ENCODE data around the gene PDZD4. TPM values are rescaled to one million over a fixed set of nuclear protein-coding genes. Genes with fewer than 3 reads are reported as not detected.
A peak's percentile ranks its signal among the peaks of the same experiment; 100 is the strongest.

The PDZD4 gene
- total RNA-seq, 1 experiment from 2014 or later = 120 TPM

- TF ChIP-seq STAT6 (CRISPR knock-in tag; conservative IDR thresholded peaks at IDR 0.05; ENCODE audit: low read depth) (no peak), TEAD1 (CRISPR knock-in tag; IDR thresholded peaks at IDR 0.05) (no peak), ZNF396 (CRISPR knock-in tag; IDR thresholded peaks at IDR 0.05; ENCODE audit: borderline replicate concordance) (no peak), IRF2 (CRISPR knock-in tag; IDR thresholded peaks at IDR 0.05; ENCODE audit: borderline replicate concordance, low read depth) (no peak), ATF2 (CRISPR knock-in tag; IDR thresholded peaks at IDR 0.05; ENCODE audit: borderline replicate concordance, low read depth) (no peak), EMX1 (CRISPR knock-in tag; IDR thresholded peaks at IDR 0.05) (no peak), SOX15 (CRISPR knock-in tag; IDR thresholded peaks at IDR 0.05) (no peak), CREB1 (CRISPR knock-in tag; IDR thresholded peaks at IDR 0.05) (no peak), ZBTB43 (CRISPR knock-in tag; IDR thresholded peaks at IDR 0.05) (no peak)
Measured at GRCh38 chrX:153813161-153813560, 17.2 kb downstream of the PDZD4 start (continued).

GRCh38 chrX:153812220-153812619, 18.1 kb downstream of the PDZD4 start:
- DNase-seq (ENCODE audit: low spot score) (no peak), ATAC-seq (peak; percentile 29; the same call in 1 of the 2 replicates)
- peaks cover 3% of the 10 kb centered on the region for H3K36me3 Mint-ChIP-seq
- H3K9me3 Mint-ChIP-seq = no peaks in the 10 kb centered on the region
- ChIA-PET POLR2A (no interaction called here), CTCF (no interaction called here)
- H3K4me1 Mint-ChIP-seq = peaks cover 50% of the 10 kb centered on the region
- H3K4me3 Mint-ChIP-seq = no peak overlapping the region
- no peak overlapping the region; the same call in 1 of the 2 replicates for H3K27ac Mint-ChIP-seq
- H3K27me3 Mint-ChIP-seq (ENCODE audit: low read depth) = no peaks in the 10 kb centered on the region
- TF ChIP-seq RORB (CRISPR knock-in tag; IDR thresholded peaks at IDR 0.05) (no peak), EMX1 (CRISPR knock-in tag; IDR thresholded peaks at IDR 0.05) (no peak), ATF2 (CRISPR knock-in tag; IDR thresholded peaks at IDR 0.05; ENCODE audit: borderline replicate concordance, low read depth) (no peak), ZBTB21 (CRISPR knock-in tag; IDR thresholded peaks at IDR 0.05; ENCODE audit: borderline replicate concordance) (no peak), CDX4 (CRISPR knock-in tag; IDR thresholded peaks at IDR 0.05; ENCODE audit: borderline replicate concordance) (no peak), ARID4B (CRISPR knock-in tag; IDR thresholded peaks at IDR 0.05; ENCODE audit: borderline replicate concordance) (no peak), NFE2L1 (CRISPR knock-in tag; IDR thresholded peaks at IDR 0.05) (no peak), CTCF (IDR thresholded peaks at IDR 0.05) (no peak), ZSCAN18 (CRISPR knock-in tag; IDR thresholded peaks at IDR 0.05) (no peak), ELF4 (CRISPR knock-in tag; IDR thresholded peaks at IDR 0.05; ENCODE audit: low read depth) (no peak), ZNF416 (CRISPR knock-in tag; IDR thresholded peaks at IDR 0.05) (no peak), TP53 (CRISPR knock-in tag; IDR thresholded peaks at IDR 0.05) (no peak), ZMAT4 (CRISPR knock-in tag; IDR thresholded peaks at IDR 0.05) (no peak), GRHL2 (CRISPR knock-in tag; IDR thresholded peaks at IDR 0.05; ENCODE audit: insufficient replicate concordance, severe bottlenecking) (no peak)

Measured in WTC11 (cell line).